ENCODE measurements around the gene WDFY2.

GRCh38 chr13:51727634-51728274 is 143.5 kb downstream of the WDFY2 start:
- TF ChIP-seq CTCF (IDR thresholded peaks at IDR 0.05) (no peak), POLR2A (IDR thresholded peaks at IDR 0.05) (no peak)
